ENCODE data around the gene PTPRG.

PTPRG gene

GRCh38 chr3:61903074-61903473 is 341.7 kb downstream of the PTPRG start:
- peak in 1 of 2 experiments; percentile 33 for DNase-seq

GRCh38 chr3:61903931-61904657 is 342.7 kb downstream of the PTPRG start:
- DNase-seq, result peak; percentile 42 to 67

GRCh38 chr3:61907210-61907795 is 345.9 kb downstream of the PTPRG start:
- no peak for DNase-seq

GRCh38 chr3:61908382-61908781 is 347.0 kb downstream of the PTPRG start:
- no peak for DNase-seq

- no peak for DNase-seq
Observed at GRCh38 chr3:61910732-61911131, 349.4 kb downstream of the PTPRG start.

GRCh38 chr3:61912158-61912557 is 350.8 kb downstream of the PTPRG start:
- no peak for DNase-seq

- DNase-seq, result no peak
Observed at GRCh38 chr3:61913701-61914100, 352.3 kb downstream of the PTPRG start.

GRCh38 chr3:61914276-61914675 is 352.9 kb downstream of the PTPRG start:
- no peak for DNase-seq

GRCh38 chr3:61915296-61915695 is 353.9 kb downstream of the PTPRG start:
- DNase-seq, result no peak

GRCh38 chr3:61919371-61919770 is 358.0 kb downstream of the PTPRG start:
- no peak for DNase-seq

- DNase-seq, result no peak
Observed at GRCh38 chr3:61922118-61922517, 360.7 kb downstream of the PTPRG start.

- DNase-seq, result no peak
Observed at GRCh38 chr3:61924090-61924735, 362.8 kb downstream of the PTPRG start.

- DNase-seq, result no peak
Observed at GRCh38 chr3:61924991-61925390, 363.6 kb downstream of the PTPRG start.

GRCh38 chr3:61925721-61926120 is 364.4 kb downstream of the PTPRG start:
- no peak for DNase-seq

- no peak for DNase-seq
Observed at GRCh38 chr3:61926923-61927322, 365.6 kb downstream of the PTPRG start.

- no peak for DNase-seq
Observed at GRCh38 chr3:61927332-61927731, 366.0 kb downstream of the PTPRG start.

- DNase-seq, result no peak
Observed at GRCh38 chr3:61928039-61928438, 366.7 kb downstream of the PTPRG start.

GRCh38 chr3:61928776-61929314 is 367.5 kb downstream of the PTPRG start:
- no peak for DNase-seq

GRCh38 chr3:61929617-61930016 is 368.2 kb downstream of the PTPRG start:
- DNase-seq, result no peak

GRCh38 chr3:61932499-61932898 is 371.1 kb downstream of the PTPRG start:
- no peak for DNase-seq

GRCh38 chr3:61933798-61934504 is 372.6 kb downstream of the PTPRG start:
- DNase-seq, result no peak

- DNase-seq, result no peak
Observed at GRCh38 chr3:61934505-61934871, 373.1 kb downstream of the PTPRG start.

- no peak for DNase-seq
Observed at GRCh38 chr3:61935814-61936213, 374.4 kb downstream of the PTPRG start.
